MCF 10A (cell line): ENCODE data around the gene DCHS2. TPM values are rescaled to one million over a fixed set of nuclear protein-coding genes. Genes with fewer than 3 reads are reported as not detected.

Experiments used
- BruUV-seq: library from RNA; stranded (reverse); fragments of 400-500 nt; replicated peaks from 2 replicates; lab custom pipeline; 2021; lab: Mats Ljungman, UMichigan
- CTCF ChIA-PET: fragments of 300-600 bp; sonication (Branson Sonifier 250); formaldehyde crosslinking; extraction: SDS; loops from one replicate; lab custom pipeline; 2021; ENCODE audit warnings: antibody characterized with exemption, inconsistent platforms; lab: Yijun Ruan, JAX
- POLR2A ChIA-PET: fragments of 300-600, 350-650 bp; sonication (Branson Sonifier 250); formaldehyde crosslinking; extraction: SDS; loops from one replicate; lab custom pipeline; 2020; ENCODE audit warnings: antibody characterized with exemption, inconsistent platforms; lab: Yijun Ruan, JAX
- DNase-seq: peaks from one replicate; pipeline ENCODE4 v3.0.0-alpha.2; 2018; ENCODE audit not compliant: unreplicated experiment
- H3K27ac Mint-ChIP-seq: one replicate; pipeline ENCODE4 v1.8.0; 2022; ENCODE audit warnings: mild to moderate bottlenecking, low read depth, mixed read lengths; ENCODE audit not compliant: unreplicated experiment
- H3K27me3 Mint-ChIP-seq: one replicate; pipeline ENCODE4 v1.8.0; 2022; ENCODE audit warnings: mixed read lengths; ENCODE audit not compliant: insufficient read depth, unreplicated experiment
- H3K36me3 Mint-ChIP-seq: one replicate; pipeline ENCODE4 v1.8.0; 2022; ENCODE audit warnings: mild to moderate bottlenecking, moderate library complexity, mixed read lengths; ENCODE audit not compliant: insufficient read depth, unreplicated experiment
- H3K4me1 Mint-ChIP-seq: one replicate; pipeline ENCODE4 v1.8.0; 2022; ENCODE audit warnings: mixed read lengths; ENCODE audit not compliant: insufficient read depth, unreplicated experiment
- H3K4me3 Mint-ChIP-seq: one replicate; pipeline ENCODE4 v1.8.0; 2022; ENCODE audit warnings: mild to moderate bottlenecking, moderate library complexity, mixed read lengths; ENCODE audit not compliant: unreplicated experiment
- H3K9me3 Mint-ChIP-seq: one replicate; pipeline ENCODE4 v1.8.0; 2022; ENCODE audit warnings: mixed read lengths; ENCODE audit not compliant: unreplicated experiment
- intact Hi-C: fragments of 100-400 bp; cut with micrococcal nuclease; formaldehyde crosslinking; loops from 2 replicates; pipeline ENCODE4 v1.14.1; 2022
- total RNA-seq: library from RNA; stranded (reverse); gene quantifications from 2 replicates; pipeline ENCODE4 v1.2.3, GENCODE V29; 2022
- TF ChIP-seq, protein P1 (sequence below): fragments of 200-600 bp; IDR thresholded peaks from one replicate; pipeline ENCODE4 v1.8.0; 2022; ENCODE audit warnings: antibody characterized with exemption, mild to moderate bottlenecking; ENCODE audit not compliant: unreplicated experiment

The DCHS2 gene
- total RNA-seq, 1 experiment from 2014 or later = 0.02 TPM

DNA sequence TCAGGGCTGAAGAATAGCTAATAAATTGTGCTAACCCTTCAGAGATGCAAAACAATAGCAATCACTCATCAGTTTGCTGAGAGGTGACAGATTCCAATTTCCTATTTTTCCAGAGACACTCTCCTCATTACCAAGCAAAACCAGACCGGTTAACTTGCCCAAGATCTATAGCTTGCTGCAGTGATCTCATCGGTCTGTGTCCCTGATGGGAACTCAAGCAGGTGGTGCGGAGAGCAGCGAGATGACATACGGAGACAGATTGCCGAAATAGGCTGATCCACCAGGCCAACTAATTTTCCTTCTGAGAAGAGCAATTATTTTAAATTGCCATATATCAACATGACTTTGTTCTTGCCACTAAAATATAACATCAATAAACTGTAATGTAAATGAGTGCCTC lies 10.5 kb upstream of the DCHS2 start:
- BruUV-seq = no TSS peak
- Mint-ChIP-seq H3K9me3 (no peaks in the 10 kb centered on the region), H3K4me1 (no peaks in the 10 kb centered on the region), H3K4me3 (no peak overlapping the region), H3K36me3 (no peaks in the 10 kb centered on the region), H3K27me3 (no peaks in the 10 kb centered on the region), H3K27ac (no peak overlapping the region)
- ChIA-PET CTCF (interaction anchor here (0.6 to 1.8 kb wide), 5 partner anchors 49 to 863 kb away, joined by 3 to 10 read pairs (median 3); no protein-coding TSS in a partner anchor), POLR2A (interaction anchor here (0.6 kb wide), 1 partner anchor 134 kb away, joined by 3 read pairs; no protein-coding TSS in a partner anchor)
- intact Hi-C loops = no loop called here
- TF ChIP-seq, protein P1, sequence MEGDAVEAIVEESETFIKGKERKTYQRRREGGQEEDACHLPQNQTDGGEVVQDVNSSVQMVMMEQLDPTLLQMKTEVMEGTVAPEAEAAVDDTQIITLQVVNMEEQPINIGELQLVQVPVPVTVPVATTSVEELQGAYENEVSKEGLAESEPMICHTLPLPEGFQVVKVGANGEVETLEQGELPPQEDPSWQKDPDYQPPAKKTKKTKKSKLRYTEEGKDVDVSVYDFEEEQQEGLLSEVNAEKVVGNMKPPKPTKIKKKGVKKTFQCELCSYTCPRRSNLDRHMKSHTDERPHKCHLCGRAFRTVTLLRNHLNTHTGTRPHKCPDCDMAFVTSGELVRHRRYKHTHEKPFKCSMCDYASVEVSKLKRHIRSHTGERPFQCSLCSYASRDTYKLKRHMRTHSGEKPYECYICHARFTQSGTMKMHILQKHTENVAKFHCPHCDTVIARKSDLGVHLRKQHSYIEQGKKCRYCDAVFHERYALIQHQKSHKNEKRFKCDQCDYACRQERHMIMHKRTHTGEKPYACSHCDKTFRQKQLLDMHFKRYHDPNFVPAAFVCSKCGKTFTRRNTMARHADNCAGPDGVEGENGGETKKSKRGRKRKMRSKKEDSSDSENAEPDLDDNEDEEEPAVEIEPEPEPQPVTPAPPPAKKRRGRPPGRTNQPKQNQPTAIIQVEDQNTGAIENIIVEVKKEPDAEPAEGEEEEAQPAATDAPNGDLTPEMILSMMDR = no peak
- no peak for DNase-seq

- Mint-ChIP-seq H3K9me3 (no peaks in the 10 kb centered on the region), H3K27ac (no peak overlapping the region), H3K27me3 (no peaks in the 10 kb centered on the region), H3K4me3 (no peak overlapping the region), H3K4me1 (no peaks in the 10 kb centered on the region), H3K36me3 (no peaks in the 10 kb centered on the region)
- intact Hi-C loops = no loop called here
- TF ChIP-seq, protein P1 = no peak
- POLR2A ChIA-PET = interaction anchor here (0.7 kb wide), 1 partner anchor 325 kb away, joined by 3 read pairs; no protein-coding TSS in a partner anchor
- CTCF ChIA-PET = interaction anchor here (1.2 to 2.3 kb wide), 3 partner anchors 8 to 99 kb away, joined by 3 to 10 read pairs (median 6); no protein-coding TSS in a partner anchor
- DNase-seq = no peak
- BruUV-seq = no TSS peak
These were observed 6.3 kb upstream of the DCHS2 start for GRCh38 chr4:154497889-154498288.

DNA sequence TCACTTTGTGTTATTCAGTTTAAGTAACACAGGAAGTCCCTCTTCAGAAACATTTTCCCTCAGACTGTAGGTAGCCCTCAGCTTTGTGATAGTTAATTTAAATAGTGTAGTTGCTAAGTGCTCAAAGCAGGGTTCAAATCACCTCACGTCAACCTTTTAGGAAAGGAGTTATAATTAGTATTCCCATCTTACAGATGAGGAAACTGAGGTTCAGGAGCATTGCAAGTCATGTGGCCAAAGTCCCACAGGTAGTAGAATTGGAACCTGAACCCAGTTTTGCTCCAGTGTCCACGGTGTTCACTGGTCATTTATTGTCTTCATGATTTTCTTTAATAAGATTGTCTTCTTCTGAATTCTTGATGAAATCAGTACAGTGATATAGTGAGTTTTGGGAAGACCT lies 4.3 kb upstream of the DCHS2 start:
- H3K27me3 Mint-ChIP-seq = no peaks in the 10 kb centered on the region
- POLR2A ChIA-PET = no interaction called here
- TF ChIP-seq, protein P1 = no peak
- BruUV-seq = no TSS peak
- intact Hi-C loops = no loop called here
- no peaks in the 10 kb centered on the region for H3K9me3 Mint-ChIP-seq
- no peak overlapping the region for H3K4me3 Mint-ChIP-seq
- CTCF ChIA-PET = interaction anchor here (0.6 to 2.3 kb wide), 4 partner anchors 9 to 518 kb away, joined by 4 to 10 read pairs (median 6); no protein-coding TSS in a partner anchor
- DNase-seq = no peak
- H3K36me3 Mint-ChIP-seq = no peaks in the 10 kb centered on the region
- peaks cover 6% of the 10 kb centered on the region for H3K4me1 Mint-ChIP-seq
- H3K27ac Mint-ChIP-seq = no peak overlapping the region

- intact Hi-C loops = no loop called here
- no TSS peak for BruUV-seq
- H3K36me3 Mint-ChIP-seq = no peaks in the 10 kb centered on the region
- TF ChIP-seq, protein P1 = no peak
- H3K9me3 Mint-ChIP-seq = no peaks in the 10 kb centered on the region
- POLR2A ChIA-PET = no interaction called here
- peaks cover 6% of the 10 kb centered on the region for H3K4me1 Mint-ChIP-seq
- H3K27me3 Mint-ChIP-seq = no peaks in the 10 kb centered on the region
- no peak for DNase-seq
- H3K4me3 Mint-ChIP-seq = no peak overlapping the region
- CTCF ChIA-PET = interaction anchor here (0.5 to 1.6 kb wide), 4 partner anchors 11 to 78 kb away, joined by 3 to 5 read pairs (median 4); no protein-coding TSS in a partner anchor
- no peak overlapping the region for H3K27ac Mint-ChIP-seq
These were observed 689 bp upstream of the DCHS2 start for GRCh38 chr4:154492288-154492687.
